H1 (cell line): Measurements from ENCODE around the gene SOWAHD. TPM values are rescaled to one million over a fixed set of nuclear protein-coding genes. Genes with fewer than 3 reads are reported as not detected.

ENCODE experiments used
- ZNF274 ChIP-seq: IDR thresholded peaks from 2 replicates; pipeline ENCODE4 v1.7.0; 2012; ENCODE audit warnings: low read length, borderline replicate concordance; ENCODE audit errors: extremely low read depth
- polyA plus RNA-seq, 7 experiments: library from polyadenylated mRNA; depleted of rRNA in 3 of 7; stranded (reverse) in 5 of 7; unstranded in 2 of 7; fragments of >200 nt in 5 of 7; fragments of 200-250 nt in 2 of 7; gene quantifications; 1 replicate in 5 of 7; 2 replicates in 1 of 7; 4 replicates in 1 of 7; pipeline versions ENCODE4 v1.2.1 to v1.2.3, GENCODE V29; 2011 to 2013; ENCODE audit warnings: missing spikeins in 2 of 7, mixed read lengths in 2 of 7
- small RNA-seq: library from polyadenylated mRNA; stranded (forward); fragments of <200 nt; extraction: miRNeasy Mini kit (QIAGEN cat#:217004); gene quantifications from one replicate; pipeline ENCODE3, GENCODE V24; 2013; ENCODE audit not compliant: insufficient read depth
- total RNA-seq: library from RNA; stranded (reverse); fragmentation: NEBNext Ultra II Directional; extraction: Animal tissue kit (Norgen Biotek cat#: 25700); gene quantifications from 2 replicates; pipeline ENCODE4 v1.2.1, GENCODE V29; 2021

Gene SOWAHD
- total and polyA plus RNA-seq, 2 of the 8 experiments (the other 6 are each of a cell fraction or from before 2014, with no cell fraction given) = 1.7 to 2.9 TPM

DNA sequence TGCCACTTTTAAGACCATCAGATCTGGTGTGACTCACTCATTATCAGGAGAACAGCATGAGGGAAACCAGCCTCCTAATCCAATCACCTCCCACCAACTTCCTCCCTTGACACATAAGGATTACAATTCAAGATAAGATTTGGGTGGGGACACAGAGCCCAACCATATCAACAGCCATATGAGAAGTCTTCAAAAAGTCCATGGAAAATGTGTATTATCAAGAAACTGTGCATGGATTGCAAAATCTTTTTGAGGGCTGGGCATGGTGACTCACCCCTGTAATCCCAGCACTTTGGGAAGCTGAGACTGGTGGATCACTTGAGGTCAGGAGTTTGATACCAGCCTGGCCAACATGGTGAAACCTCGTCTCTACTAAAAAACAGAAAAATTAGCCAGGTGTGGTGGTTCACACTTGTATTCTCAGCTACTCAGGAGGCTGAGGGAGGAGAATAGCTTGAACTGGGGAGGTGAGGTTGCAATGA is 50.8 kb downstream of the SOWAHD start (continued):
- TF ChIP-seq ZNF274 = no peak
- TF ChIP-seq, all 59 proteins: peak for 0

Small RNA genes within 50 kb of the gene (small RNA-seq; reads per million reads assigned to genes)
- gene SNORA69 = not detected

Other genes with a start within 250 kb of the SOWAHD start
- gene STEEP1, start 193.2 kb upstream of the SOWAHD start, total RNA-seq = 26.0 and 29.7 TPM in 2 replicates
- 9.2 and 9.9 TPM in 2 replicates for gene STEEP1, start 193.2 kb upstream of the SOWAHD start, polyA plus RNA-seq (2011; rRNA removed)
- gene UBE2A, start 184.0 kb upstream of the SOWAHD start, total RNA-seq = 43.8 and 43.9 TPM in 2 replicates
- 22.4 and 24.8 TPM in 2 replicates for gene UBE2A, start 184.0 kb upstream of the SOWAHD start, polyA plus RNA-seq (2011; rRNA removed)
- 11.4 and 12.3 TPM in 2 replicates for gene NKRF, start 152.2 kb upstream of the SOWAHD start, total RNA-seq
- 3.1 and 3.8 TPM in 2 replicates for gene NKRF, start 152.2 kb upstream of the SOWAHD start, polyA plus RNA-seq (2011; rRNA removed)
- gene SEPTIN6, start 65.4 kb upstream of the SOWAHD start, total RNA-seq = 27.9 and 31.0 TPM in 2 replicates
- gene SEPTIN6, start 65.4 kb upstream of the SOWAHD start, polyA plus RNA-seq (2011; rRNA removed) = 38.6 and 42.6 TPM in 2 replicates
- gene RPL39, start 33.0 kb downstream of the SOWAHD start, total RNA-seq = 1,901 and 1,942 TPM in 2 replicates
- gene RPL39, start 33.0 kb downstream of the SOWAHD start, polyA plus RNA-seq (2011; rRNA removed) = 1,054 and 2,394 TPM in 2 replicates
- gene UPF3B, start 94.4 kb downstream of the SOWAHD start, total RNA-seq = 20.9 and 22.2 TPM in 2 replicates
- gene UPF3B, start 94.4 kb downstream of the SOWAHD start, polyA plus RNA-seq (2011; rRNA removed) = 3.9 and 7.8 TPM in 2 replicates
- 14.2 and 14.3 TPM in 2 replicates for gene RNF113A, start 113.1 kb downstream of the SOWAHD start, total RNA-seq
- 9.7 and 10.3 TPM in 2 replicates for gene RNF113A, start 113.1 kb downstream of the SOWAHD start, polyA plus RNA-seq (2011; rRNA removed)
- gene NDUFA1, start 113.2 kb downstream of the SOWAHD start, total RNA-seq = 69.7 and 74.1 TPM in 2 replicates
- gene NDUFA1, start 113.2 kb downstream of the SOWAHD start, polyA plus RNA-seq (2011; rRNA removed) = 36.7 and 65.6 TPM in 2 replicates
- 1.3 and 1.7 TPM in 2 replicates for gene AKAP14, start 137.3 kb downstream of the SOWAHD start, total RNA-seq
- 0.77 and 0.79 TPM in 2 replicates for gene AKAP14, start 137.3 kb downstream of the SOWAHD start, polyA plus RNA-seq (2011; rRNA removed)
- 6.6 and 7.1 TPM in 2 replicates for gene NKAP, start 185.2 kb downstream of the SOWAHD start, total RNA-seq
- 2.8 TPM in 2 replicates for gene NKAP, start 185.2 kb downstream of the SOWAHD start, polyA plus RNA-seq (2011; rRNA removed)